NK-92 (cell line): Measurements from ENCODE around the gene PCSK9.

Experiments used
- DNase-seq: peaks from one replicate; lab custom pipeline; 2025; ENCODE audit not compliant: unreplicated experiment; lab: John Stamatoyannopoulos, UW

PCSK9 gene

GRCh38 chr1:55039342-55040082, at the start of gene PCSK9:
PCSK9 (plus strand) TSS chr1:55039548; CDS start chr1:55039838, 290 bp downstream.
- DNase-seq = no peak

- no peak for DNase-seq
Measured at GRCh38 chr1:54989968-54990810, 49.2 kb upstream of the PCSK9 start.

GRCh38 chr1:54990916-54991315, 48.4 kb upstream of the PCSK9 start:
- no peak for DNase-seq

- DNase-seq = no peak
Measured at GRCh38 chr1:54991939-54992338, 47.4 kb upstream of the PCSK9 start.

GRCh38 chr1:54993140-54993539, 46.2 kb upstream of the PCSK9 start:
- no peak for DNase-seq

- DNase-seq = no peak
Measured at GRCh38 chr1:54994355-54994990, 44.9 kb upstream of the PCSK9 start.

- DNase-seq = no peak
Measured at GRCh38 chr1:54995013-54995760, 44.2 kb upstream of the PCSK9 start.

- no peak for DNase-seq
Measured at GRCh38 chr1:54995835-54996234, 43.5 kb upstream of the PCSK9 start.

GRCh38 chr1:54996359-54996868, 42.9 kb upstream of the PCSK9 start:
- no peak for DNase-seq

- no peak for DNase-seq
Measured at GRCh38 chr1:54996869-54997710, 42.3 kb upstream of the PCSK9 start.

GRCh38 chr1:54997711-54997986, 41.7 kb upstream of the PCSK9 start:
- DNase-seq = no peak

- DNase-seq = no peak
Measured at GRCh38 chr1:54998100-54998499, 41.2 kb upstream of the PCSK9 start.

- no peak for DNase-seq
Measured at GRCh38 chr1:54998677-54999076, 40.7 kb upstream of the PCSK9 start, which contains the start of gene BSND. BSND (plus strand) TSS chr1:54998933; CDS start chr1:54999187, 254 bp downstream.

- no peak for DNase-seq
Measured at GRCh38 chr1:55000110-55001085, 39.0 kb upstream of the PCSK9 start.

GRCh38 chr1:55001311-55001710, 38.0 kb upstream of the PCSK9 start:
- no peak for DNase-seq

- no peak for DNase-seq
Measured at GRCh38 chr1:55002686-55003085, 36.7 kb upstream of the PCSK9 start.

GRCh38 chr1:55005351-55006140, 33.8 kb upstream of the PCSK9 start:
- DNase-seq = no peak

- no peak for DNase-seq
Measured at GRCh38 chr1:55006931-55007330, 32.4 kb upstream of the PCSK9 start.
